HG03432 (cell line): Measurements from ENCODE around the gene TH.
"Not testable (repeated sequence)": the region's sequence is repeated elsewhere in the genome, so short reads cannot be mapped to it uniquely, and the experiment has no call there.

Source experiments
- ATAC-seq: cut with Tn5 transposase; IDR thresholded peaks from one replicate; pipeline ENCODE4 v1.9.1; 2021; ENCODE audit warnings: mild to moderate bottlenecking, moderate library complexity; ENCODE audit not compliant: unreplicated experiment

The TH gene

DNA sequence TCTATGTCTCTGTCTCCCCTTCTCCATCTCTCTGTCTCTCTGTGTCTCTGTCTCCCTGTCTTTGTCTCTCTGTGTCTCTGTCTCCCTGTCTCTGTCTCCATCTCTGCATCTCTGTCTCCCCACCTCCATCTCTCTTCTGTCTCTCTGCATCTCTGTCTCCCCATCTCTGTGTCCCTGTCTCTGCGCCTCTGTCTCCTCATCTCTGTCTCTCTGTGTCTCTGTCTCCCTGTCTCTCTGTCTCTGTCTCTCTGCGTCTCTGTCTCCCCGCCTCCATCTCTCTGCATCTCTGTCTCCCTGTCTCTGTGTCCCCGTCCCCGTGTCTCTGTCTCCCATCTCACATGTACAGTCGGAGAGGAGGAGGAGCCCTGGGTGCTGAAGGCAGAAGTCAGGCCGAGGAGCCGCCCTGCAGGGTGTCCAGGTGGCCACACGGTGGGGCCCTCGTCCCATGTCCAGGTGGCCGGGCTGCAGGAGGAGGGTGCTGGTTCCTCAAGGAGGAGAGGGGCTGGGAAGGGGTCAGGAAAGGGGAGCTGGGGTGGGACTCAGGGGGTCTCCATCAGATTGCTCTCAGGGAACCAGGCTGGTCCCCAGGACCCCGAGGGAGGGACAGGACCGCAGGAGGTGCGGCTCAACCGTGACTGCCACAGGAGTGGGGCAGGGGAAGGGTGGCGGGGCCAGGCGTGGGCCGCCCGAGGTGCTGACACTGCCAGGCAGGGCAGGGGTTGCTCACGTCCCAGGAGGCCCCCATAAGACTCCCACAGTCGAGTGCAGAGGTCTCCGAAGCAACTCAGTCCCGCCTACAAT lies 25.6 kb upstream of the TH start:
- no peak for ATAC-seq

DNA sequence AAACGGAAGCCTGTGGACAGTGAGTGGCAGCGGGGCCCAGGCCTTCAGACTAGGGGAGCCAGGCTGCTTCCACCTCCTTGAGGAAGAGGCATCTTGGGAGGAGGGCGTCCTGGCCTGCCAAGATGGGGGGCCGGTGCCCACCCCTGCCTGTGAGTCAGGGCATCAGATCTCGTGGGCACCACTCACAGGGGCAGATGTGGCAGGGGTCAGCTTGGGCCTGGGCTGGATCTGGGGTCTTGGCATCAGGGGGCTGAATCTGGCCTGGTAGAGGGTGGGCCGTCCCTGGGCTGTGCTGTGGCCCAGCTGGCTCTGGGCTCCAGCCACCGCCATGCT lies 24.1 kb upstream of the TH start:
- ATAC-seq: no peak

DNA sequence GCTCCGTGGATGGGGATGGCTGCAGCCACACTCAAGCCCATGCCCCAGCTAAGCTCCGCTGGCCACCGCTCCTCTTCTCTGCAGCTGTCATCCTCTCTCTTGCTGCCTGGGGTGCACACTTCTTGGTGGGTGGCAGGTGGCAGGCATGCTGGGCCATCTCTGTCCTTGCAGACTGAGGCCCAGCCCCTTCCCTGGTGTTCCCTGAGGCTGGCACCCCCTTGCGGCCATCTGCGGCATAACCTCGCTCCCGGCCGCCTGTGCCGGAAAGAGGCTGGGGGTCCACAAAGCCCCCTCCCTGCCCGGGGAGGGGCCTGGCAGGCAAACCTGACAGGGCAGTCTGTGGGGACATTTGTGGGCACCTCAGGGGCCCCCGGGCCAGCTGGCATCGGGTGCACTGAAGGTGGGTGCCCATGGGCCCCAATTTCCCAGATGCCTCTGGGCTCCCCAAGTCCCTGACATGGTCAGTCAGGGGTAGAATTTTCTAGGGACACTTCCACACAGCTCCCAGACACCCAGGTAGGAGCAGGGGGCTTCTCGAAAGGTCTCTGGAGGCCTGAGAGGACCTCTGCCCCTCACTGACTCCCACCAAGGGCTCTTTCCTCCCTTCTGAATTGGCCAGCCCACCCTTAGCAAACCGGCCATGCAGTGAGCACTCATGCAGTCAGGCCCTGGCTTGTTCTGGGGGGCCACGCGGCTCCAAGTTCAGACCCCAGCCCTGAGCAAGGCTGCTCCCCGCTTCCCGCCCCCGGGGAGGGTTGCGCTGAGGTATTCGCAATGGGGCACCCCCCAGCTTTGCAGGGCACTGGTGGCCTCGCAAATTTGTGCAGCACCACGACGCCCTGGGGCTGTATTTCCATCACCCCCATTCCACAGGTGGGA lies 23.5 kb upstream of the TH start:
- ATAC-seq: no peak

DNA sequence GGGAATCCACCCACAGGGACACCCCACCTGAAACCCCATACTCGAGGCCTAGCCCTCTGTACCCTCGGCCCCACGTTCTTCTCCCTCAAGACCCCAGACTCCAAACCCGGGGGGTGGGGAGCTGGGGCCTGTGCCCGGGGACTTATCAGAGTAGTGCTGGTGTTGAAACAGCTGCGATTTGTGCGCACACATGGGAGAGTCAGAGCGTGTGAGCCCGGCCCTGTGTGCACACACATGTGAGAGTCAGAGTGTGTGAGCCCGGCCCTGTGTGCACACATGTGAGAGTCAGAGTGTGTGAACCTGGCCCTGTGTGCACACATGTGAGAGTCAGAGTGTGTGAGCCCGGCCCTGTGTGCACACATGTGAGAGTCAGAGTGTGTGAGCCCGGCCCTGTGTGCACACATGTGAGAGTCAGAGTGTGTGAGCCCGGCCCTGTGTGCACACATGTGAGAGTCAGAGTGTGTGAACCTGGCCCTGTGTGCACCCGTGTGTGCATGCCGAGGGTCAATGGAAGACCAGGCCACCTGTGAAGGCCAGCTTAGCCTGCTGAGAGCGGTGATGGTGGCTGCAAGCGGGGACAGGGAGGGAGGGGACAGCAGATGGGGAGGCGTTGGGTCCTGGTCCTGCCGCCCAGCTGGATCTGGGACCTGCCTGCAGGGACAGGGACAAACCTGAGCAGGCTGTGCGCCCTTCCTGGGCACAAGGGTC lies 22.4 kb upstream of the TH start:
- not testable (repeated sequence) for ATAC-seq

DNA sequence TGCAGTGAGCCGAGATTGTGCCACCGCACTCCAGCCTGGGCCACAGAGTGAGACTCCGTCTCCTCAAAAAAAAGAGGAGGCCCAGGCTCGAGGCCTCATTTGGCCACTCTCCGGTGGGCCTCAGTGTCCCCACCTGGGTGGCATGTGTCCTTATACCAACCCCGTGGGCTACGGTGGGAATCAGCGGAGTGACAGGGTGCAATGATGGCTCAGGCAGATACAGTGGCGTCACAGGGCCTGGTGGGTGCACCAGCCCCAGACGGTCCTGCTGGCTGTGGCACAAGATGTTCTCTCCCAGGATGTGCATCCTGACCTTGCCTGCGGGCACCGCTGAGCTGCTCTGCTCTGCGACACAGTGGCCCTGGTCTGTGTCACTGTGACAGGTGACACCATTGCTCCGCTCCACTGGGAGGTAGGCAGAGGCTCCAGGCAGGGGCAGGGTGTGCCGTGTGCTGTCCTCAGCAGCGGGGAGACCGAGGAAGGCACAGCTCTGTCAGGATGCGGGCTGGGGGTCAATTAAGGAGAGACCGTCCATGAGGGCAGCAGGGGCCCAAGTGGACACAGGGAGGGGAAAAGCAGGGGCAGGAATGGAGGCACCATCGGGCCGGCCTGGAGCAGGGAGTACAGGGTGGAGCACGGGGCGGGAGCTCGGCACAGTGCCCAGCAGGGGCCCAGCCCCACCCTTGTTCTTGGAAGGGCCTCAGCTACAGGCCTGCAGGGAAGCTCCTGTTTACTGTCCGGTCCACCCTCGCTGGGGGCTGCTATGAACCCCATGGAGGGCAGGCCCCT lies 21.7 kb upstream of the TH start:
- ATAC-seq: no peak

DNA sequence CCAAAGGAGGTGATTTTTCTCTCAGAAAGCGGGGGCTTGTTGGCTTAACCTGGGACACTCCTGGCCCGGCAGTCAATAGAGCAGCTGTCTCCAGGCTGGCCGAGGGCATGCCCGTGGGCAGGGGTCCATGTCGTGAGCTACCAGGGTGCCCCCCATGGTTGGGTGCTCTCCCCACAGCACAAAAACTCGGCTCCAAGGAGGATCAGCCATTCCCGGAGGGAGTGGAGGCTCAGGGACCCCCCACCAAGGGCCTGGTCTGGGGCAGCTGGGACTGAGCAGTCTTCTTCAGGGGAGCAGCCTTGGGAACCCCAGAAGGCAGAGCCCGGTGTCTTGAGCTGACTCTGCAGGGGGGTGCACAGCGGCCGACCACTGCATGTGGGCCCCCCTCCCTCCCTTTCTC lies 20.8 kb upstream of the TH start:
- ATAC-seq: no peak

DNA sequence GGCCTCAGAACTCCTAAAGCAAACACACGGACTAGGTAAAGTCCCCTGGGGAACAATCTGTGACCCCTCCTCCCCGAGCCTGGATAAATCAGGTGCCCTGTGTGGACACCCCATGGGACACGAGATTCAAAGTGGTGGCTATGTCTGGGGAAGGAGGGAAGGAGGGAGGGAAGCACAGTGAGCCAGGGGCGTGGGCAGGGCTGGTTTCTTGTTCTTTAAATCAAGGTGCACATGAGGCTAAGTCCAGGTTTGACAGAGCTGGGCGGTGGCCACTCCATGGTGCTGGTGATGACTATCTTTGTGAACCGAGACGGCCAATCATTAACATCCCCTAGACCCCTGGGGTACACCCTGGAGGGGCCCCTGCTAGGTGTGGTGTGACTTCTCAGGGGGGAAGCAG lies 20.3 kb upstream of the TH start:
- ATAC-seq: no peak

DNA sequence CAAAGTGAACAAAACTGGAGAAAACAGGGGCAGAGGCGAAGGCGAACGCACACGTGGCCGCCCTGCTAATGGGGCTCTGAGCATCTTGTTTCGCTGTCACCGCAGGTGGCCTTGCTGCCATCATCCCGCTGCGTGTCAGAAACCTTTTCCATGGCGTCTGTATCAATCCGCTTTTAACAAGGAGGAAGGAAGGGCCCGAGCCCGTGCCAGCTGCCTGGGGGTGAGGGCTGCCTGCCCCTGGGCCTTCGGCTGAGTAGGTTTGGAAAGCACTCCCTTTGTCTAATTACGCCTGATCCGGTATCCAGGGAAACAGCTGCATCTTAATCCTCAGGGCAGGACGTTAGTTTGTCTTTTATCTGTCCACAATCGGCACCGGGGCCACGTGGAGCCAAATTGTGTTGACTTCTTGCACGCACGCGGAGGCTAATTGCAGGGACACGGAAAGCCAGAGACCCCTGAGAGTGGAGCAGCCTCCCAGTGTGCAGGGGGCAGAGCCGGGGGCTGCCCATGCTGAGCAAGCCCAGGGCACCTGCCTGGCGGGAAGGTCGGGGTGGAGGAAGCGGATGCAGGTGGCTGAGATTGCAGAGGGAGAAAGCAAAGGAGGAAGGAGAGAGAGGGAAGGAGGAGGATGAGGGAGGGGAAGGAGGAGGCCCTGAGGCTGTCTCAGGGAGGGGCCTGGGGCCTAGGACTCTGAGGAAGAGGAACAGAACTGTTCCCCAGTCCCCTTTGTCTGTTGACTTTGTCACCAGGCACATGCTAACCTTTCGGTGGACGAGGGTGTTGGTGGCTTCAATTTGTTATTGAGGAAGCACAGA lies 19.2 kb upstream of the TH start:
- ATAC-seq: no peak

DNA sequence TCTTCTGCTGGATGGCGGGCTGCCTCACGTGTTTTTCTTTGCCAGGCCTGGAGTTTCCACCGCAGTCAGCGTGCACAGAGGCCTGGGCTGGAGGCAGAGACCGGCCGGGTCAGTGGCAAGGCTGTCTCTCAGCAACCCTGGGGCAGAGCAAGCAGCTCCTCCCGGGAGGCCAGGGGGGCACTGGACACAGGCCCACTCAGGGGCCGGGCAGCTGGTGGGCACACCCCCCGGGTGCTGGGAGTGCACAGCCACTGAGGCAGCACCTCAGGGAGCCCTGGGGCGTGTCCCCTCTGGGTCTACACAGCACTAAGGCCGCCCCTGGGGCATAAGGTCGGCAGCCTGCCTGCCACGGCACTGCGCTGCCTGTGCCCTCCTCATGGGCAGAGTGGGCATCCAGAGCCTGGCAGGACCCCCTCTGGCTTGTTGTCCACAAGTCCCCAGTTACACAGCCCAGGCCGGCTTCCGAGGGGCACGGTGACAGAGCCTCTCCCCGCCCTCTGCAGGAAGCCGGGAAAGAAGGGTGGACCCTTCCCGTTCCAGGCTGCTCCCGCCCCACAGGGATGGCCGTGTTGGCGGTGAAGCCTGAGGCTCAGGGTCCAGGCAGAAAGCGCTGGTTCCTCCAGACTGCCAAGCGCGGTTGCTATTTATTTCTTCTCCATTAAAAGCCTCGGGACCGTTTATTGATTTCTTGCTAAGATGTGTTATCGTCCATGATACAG lies 18.5 kb upstream of the TH start:
- ATAC-seq: no peak

DNA sequence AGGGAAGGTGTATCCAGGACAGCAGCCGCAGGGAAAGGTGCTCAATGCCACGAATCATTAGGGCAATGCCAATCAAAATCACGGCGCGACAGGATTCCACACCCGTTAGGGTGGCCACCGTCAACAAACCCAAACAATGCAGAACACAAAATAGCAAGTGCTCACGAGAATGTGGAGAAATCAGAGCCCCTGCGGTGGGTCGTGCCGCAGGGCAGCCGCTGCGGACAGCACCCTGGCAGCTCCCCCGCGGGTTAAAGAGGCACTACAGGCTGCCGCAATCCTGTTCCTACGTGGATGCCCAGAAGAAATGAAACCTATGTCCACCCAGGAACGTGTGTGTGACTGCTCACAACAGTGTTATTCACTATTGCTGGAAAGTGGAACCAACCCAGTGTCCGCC lies 17.1 kb upstream of the TH start:
- no peak for ATAC-seq

DNA sequence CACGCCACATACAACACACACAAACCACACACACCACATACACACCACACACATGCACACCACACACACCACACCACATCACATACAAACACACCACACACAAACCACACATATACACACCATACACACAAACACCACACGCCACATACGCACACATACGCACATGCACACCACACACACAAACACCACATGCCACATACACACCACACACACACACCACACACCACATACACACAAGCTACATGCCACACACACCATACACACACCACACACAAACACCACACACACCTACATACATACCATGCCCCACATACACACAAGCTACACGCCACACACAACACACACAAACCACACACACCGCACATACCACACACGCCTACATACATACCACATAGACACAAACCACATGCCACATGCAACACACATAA lies 15.7 kb upstream of the TH start:
- no peak for ATAC-seq

DNA sequence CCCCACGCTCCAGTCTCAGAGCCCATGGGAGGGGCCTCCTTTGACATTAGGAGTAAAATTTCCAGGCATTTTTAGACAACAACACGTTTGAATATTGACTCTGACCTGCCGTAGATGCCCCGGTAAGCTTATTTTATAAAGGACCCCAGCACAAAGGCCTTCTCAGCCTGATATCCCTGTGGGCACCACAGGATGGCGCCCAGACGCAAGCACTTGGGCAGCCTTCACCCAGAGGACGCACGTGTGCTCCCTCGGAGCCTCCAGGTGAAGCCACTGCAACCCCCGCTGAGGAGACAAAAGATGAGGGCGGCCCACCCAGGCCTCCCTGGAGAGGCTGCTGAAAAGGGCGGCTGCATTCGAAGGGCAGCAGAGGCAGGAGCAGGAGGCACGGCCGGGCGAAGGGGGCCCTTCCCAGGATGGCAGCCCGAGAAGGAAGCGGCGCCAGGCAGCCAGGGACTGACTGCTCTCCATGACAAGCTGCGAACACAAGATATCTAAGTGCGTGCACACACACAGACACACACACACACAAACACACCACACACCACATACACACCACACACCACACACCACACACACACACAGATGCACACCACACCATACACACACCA lies 15.2 kb upstream of the TH start:
- ATAC-seq: no peak

DNA sequence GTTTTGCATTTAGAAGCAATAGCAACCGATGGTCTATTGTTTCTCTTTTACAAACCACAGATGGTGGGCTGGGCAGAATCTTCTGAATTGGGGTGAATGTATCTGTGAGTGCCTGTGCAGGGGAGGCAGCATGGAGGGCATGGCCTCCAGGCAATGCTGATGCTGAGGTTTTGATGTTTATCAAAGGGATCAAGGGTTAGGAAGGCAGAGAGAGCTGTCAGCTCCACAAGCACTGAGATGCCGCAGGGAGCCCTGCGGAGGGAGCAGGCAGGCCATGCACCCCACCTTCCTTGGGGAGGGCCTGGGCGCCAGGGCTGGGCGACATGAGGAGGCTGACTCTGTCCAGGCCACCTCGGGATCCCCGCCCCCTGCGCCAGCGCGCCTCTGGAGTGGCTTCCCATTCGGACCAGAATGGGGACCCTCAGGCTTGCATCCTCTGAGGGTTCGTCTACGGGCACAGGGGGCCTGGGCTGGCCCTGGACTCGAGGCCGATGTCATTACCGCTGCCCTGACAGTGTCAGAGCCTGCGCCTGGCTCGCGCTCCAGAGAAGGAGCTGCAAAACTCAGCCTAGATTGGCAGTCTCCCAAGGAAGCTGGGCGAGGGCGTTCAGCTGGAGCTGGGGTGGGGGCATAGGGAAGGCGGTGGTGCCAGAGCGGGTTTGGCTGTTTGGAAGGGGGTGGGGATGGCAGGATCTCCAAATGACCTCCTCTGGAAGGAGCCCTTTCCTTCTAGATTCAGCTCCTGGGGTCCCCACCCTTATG lies 13.9 kb upstream of the TH start:
- ATAC-seq: no peak

DNA sequence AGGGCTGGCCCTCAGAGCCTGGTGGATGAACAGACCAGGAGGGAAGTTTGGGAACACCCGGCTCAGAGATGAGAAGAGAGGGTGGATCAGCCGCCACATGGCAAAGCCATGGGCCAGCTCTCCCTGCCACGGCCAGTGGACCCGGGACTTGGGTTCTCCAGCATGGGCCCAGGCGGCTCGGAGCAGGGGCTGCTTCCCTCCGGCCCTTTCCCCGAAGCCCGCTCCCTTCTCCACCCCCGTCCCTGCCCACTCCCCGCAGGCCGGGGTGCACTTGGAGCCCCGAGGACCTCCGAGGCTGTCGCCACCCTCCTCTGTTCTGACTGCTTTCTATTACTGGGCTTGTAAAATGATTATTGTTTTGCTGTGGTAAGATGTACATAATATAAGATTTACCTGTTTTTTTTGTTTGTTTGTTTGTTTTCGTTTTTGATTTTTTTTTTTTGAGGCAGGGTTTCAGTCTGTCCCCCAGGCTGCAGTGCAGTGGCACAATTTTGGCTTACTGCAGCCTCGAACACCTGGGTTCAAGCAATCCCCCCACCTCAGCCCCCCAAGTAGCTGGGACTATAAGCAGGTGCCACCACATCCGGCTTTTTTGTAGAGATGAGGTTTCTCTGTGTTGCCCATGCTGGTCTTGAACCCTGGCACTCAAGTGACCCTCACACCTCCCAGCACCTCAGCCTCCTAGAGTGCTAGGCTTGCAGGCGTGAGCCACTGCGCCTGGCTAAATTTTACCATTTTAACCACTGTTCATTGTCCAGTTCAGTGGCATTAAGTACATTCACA lies 11.3 kb upstream of the TH start:
- ATAC-seq: no peak

DNA sequence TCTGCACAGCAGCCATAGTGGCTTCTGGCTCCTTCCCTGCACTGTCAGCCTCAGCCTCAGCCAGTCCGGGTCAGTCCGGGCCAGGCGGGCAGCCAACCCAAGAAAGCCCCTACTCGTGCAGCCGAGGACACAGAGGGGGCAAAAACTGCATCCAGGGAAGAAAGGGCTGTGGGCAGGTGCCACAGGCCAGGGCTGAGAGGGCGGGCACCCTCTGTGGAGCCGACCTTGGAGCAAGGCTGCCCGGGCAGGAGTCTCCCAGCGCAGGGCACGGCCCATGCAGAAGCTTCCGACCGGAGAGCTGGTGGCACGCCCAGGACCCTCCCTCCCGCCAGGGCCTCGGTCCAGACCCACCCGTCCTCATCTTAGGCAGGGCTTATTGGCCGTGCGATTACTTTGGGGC lies 10.5 kb upstream of the TH start:
- ATAC-seq: no peak

DNA sequence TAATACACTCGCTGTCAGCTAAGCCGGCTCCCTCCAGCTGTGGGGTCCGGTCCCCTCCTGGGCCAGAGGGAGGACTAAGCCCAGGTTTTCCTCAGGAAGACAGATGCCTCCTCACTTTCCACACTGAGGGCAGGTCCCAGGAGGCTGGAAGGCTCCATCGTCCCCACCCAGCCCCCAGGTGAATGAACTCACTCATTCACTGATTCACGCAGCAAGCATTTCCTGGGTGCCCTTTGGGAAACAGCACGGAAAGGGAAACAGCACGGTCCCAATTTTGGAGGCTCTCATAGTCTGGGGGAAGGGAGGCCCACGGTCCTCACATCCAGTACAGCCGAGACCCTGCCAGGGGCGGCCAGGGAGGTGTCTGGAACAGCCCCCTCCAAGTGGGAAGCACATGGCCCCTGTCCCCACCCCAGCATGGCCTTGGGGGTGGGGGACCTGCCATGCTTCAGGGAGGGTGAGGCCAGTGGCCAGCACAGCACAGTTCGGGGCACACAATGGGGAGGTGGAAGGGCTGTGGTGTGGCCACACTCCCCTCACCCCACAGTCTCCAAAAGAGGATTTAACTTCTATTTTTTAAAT lies 9.3 kb upstream of the TH start:
- ATAC-seq: no peak

DNA sequence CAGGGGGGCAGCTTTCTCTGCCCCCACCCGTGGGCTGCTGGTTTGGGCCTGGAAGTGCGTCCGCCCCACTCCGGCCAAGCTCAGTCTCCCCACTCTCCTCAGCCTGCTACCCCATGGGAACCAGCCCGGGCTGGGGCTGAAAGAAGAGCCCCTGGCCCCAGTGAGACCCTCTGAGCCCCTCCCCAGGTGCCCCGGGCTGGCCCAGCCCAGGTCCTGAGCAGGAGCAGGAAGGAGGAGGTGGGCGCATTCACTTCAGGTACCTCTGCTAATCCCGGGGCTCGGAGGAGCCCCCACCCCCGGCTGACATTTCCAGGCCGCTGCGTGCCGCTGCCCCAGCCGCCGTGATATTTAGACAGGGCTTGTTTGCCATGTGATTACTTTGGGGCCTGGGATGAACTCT lies 8.7 kb upstream of the TH start:
- no peak for ATAC-seq
